IMR-90 (cell line): ENCODE measurements around the gene KRT4. TPM values are rescaled to one million over a fixed set of nuclear protein-coding genes. Genes with fewer than 3 reads are reported as not detected.

ENCODE experiments used
- ATAC-seq: fragments of 200-7000 bp; cut with Tn5 transposase; 2 replicates; pipeline ENCODE4 v1.9.1; 2020; ENCODE audit warnings: low read depth, mild to moderate bottlenecking, moderate library complexity
- BruUV-seq: library from RNA; stranded (reverse); fragments of 400-500 nt; replicated peaks from 2 replicates; lab custom pipeline; 2021; lab: Mats Ljungman, UMichigan
- CTCF ChIA-PET: fragments of 300-600 bp; formaldehyde crosslinking; extraction: SDS; loops from one replicate; lab custom pipeline; 2021; ENCODE audit warnings: antibody characterized with exemption; lab: Yijun Ruan, JAX
- POLR2A ChIA-PET: fragments of 300-600 bp; sonication (Branson Sonifier 250); formaldehyde crosslinking; loops from one replicate; lab custom pipeline; 2022; ENCODE audit warnings: antibody characterized with exemption; ENCODE audit not compliant: unreplicated experiment; lab: Charles Lee
- DNase-seq: peaks from one replicate; pipeline ENCODE4 v3.0.0; 2013
- H2AFZ ChIP-seq: replicated peaks from 2 replicates; pipeline ENCODE3; 2013; ENCODE audit warnings: low read length, mild to moderate bottlenecking; ENCODE audit not compliant: poor library complexity
- H2AK5ac ChIP-seq: 2 replicates; pipeline ENCODE4 v1.6.1; 2013; ENCODE audit warnings: low read depth, low read length, inconsistent platforms
- H2AK9ac ChIP-seq: replicated peaks from 2 replicates; pipeline ENCODE3; 2013; ENCODE audit warnings: mild to moderate bottlenecking, low read depth, low read length, moderate library complexity; ENCODE audit not compliant: poor library complexity
- H2BK120ac ChIP-seq: 2 replicates; pipeline ENCODE4 v1.6.1; 2013; ENCODE audit warnings: low read depth, low read length, inconsistent platforms
- H2BK15ac ChIP-seq: 3 replicates; pipeline ENCODE4 v1.6.1; 2013; ENCODE audit warnings: low read depth, low read length, inconsistent platforms
- H2BK20ac ChIP-seq: 2 replicates; pipeline ENCODE4 v1.6.1; 2013; ENCODE audit warnings: low read depth, mild to moderate bottlenecking, inconsistent platforms, low read length, moderate library complexity
- H2BK5ac ChIP-seq: 2 replicates; pipeline ENCODE4 v1.6.1; 2013; ENCODE audit warnings: mild to moderate bottlenecking, low read depth, low read length, inconsistent platforms; ENCODE audit not compliant: poor library complexity, severe bottlenecking
- H3K14ac ChIP-seq: replicated peaks from 2 replicates; pipeline ENCODE4 v1.6.1; 2013; ENCODE audit warnings: low read depth, low read length, inconsistent platforms
- H3K18ac ChIP-seq: 2 replicates; pipeline ENCODE4 v1.6.1; 2013; ENCODE audit warnings: low read depth, low read length, control low read depth
- H3K23ac ChIP-seq: 2 replicates; pipeline ENCODE4 v1.6.1; 2013; ENCODE audit warnings: low read depth, low read length, inconsistent platforms
- H3K27ac ChIP-seq: 2 replicates; pipeline ENCODE4 v1.5.1; 2013; ENCODE audit warnings: mild to moderate bottlenecking, control low read depth, low read length; ENCODE audit not compliant: insufficient read depth
- H3K27me3 ChIP-seq: 2 replicates; pipeline ENCODE4 v1.6.1; 2013; ENCODE audit warnings: low read length; ENCODE audit not compliant: control insufficient read depth, insufficient read depth
- H3K36me3 ChIP-seq: 2 replicates; pipeline ENCODE4 v1.6.1; 2013; ENCODE audit warnings: low read length, mixed read lengths; ENCODE audit not compliant: control insufficient read depth, insufficient read depth
- H3K4ac ChIP-seq: 2 replicates; pipeline ENCODE4 v1.6.1; 2013; ENCODE audit warnings: low read depth, low read length, inconsistent platforms
- H3K4me1 ChIP-seq: 2 replicates; pipeline ENCODE4 v1.6.1; 2013; ENCODE audit warnings: low read length, mixed read lengths; ENCODE audit not compliant: control insufficient read depth, insufficient read depth
- H3K4me2 ChIP-seq: 2 replicates; pipeline ENCODE4 v1.6.1; 2013; ENCODE audit warnings: low read depth, mild to moderate bottlenecking, control low read depth, low read length, moderate library complexity
- H3K4me3 ChIP-seq: 2 replicates; pipeline ENCODE4 v1.5.1; 2013; ENCODE audit warnings: low read depth, mild to moderate bottlenecking, control low read depth, low read length, moderate library complexity; ENCODE audit not compliant: insufficient read depth
- H3K56ac ChIP-seq: 2 replicates; pipeline ENCODE4 v1.6.1; 2013; ENCODE audit warnings: low read length, inconsistent platforms; ENCODE audit not compliant: insufficient read depth; ENCODE audit errors: extremely low read depth
- H3K79me1 ChIP-seq, 2 experiments: 2 replicates each; pipeline ENCODE4 v1.6.1; 2013; ENCODE audit warnings: low read length in 2 of 2, inconsistent platforms in 1 of 2, low read depth in 1 of 2
- H3K9ac ChIP-seq: 2 replicates; pipeline ENCODE4 v1.6.1; 2013; ENCODE audit warnings: low read depth, low read length, control low read depth
- H3K9me1 ChIP-seq: 2 replicates; pipeline ENCODE4 v1.6.1; 2013; ENCODE audit warnings: low read length, inconsistent platforms; ENCODE audit not compliant: insufficient read depth
- H3K9me3 ChIP-seq: 2 replicates; pipeline ENCODE4 v1.6.1; 2013; ENCODE audit warnings: low read length; ENCODE audit not compliant: control insufficient read depth, insufficient read depth
- H4K20me1 ChIP-seq: 2 replicates; pipeline ENCODE4 v1.6.1; 2013; ENCODE audit warnings: low read length, inconsistent platforms; ENCODE audit not compliant: insufficient read depth
- H4K5ac ChIP-seq: 2 replicates; pipeline ENCODE4 v1.6.1; 2013; ENCODE audit warnings: mild to moderate bottlenecking, low read depth, low read length, control low read depth
- H4K8ac ChIP-seq, 2 experiments: 2 replicates each; pipeline ENCODE4 v1.6.1; 2013; ENCODE audit warnings: low read depth in 2 of 2, low read length in 2 of 2, control low read depth in 1 of 2, inconsistent platforms in 1 of 2
- H4K91ac ChIP-seq: 2 replicates; pipeline ENCODE4 v1.6.1; 2013; ENCODE audit warnings: low read depth, low read length, inconsistent platforms; ENCODE audit not compliant: insufficient read depth
- SMC3 ChIP-seq: fragments of 150-350 bp; IDR thresholded peaks from 2 replicates; pipeline ENCODE4 v1.6.1; 2016; ENCODE audit warnings: low read depth, mild to moderate bottlenecking, antibody characterized with exemption, low read length, moderate library complexity
- WGBS, 2 experiments: methylation state at CpG; one replicate each; pipeline versions ENCODE4 v1.1.5 to v1.1.7; 2013; ENCODE audit warnings: missing lambda C conversion rate in 2 of 2; ENCODE audit not compliant: insufficient read length in 1 of 2; ENCODE audit errors: extremely low coverage in 2 of 2; 5-methylcytosine and 5-hydroxymethylcytosine counted together
- dilution Hi-C: fragments of 300-500 bp; cut with HindIII; formaldehyde crosslinking; loops from one replicate; pipeline ENCODE4 v1.14.3; 2018; ENCODE audit warnings: low sequenced_read_pairs; ENCODE audit not compliant: unreplicated experiment
- in situ Hi-C: fragments of 300-500 bp; cut with MboI; formaldehyde crosslinking; loops from 3 replicates; pipeline ENCODE4 v1.14.3; 2019; ENCODE audit warnings: low sequenced_read_pairs, inconsistent platforms, mixed read lengths
- intact Hi-C: fragments of 100-400 bp; cut with micrococcal nuclease; formaldehyde crosslinking; loops from 2 replicates; pipeline ENCODE4 v1.10.0; 2022
- polyA plus RNA-seq, 3 experiments: library from polyadenylated mRNA; depleted of rRNA; stranded (reverse); fragments of >200 nt; gene quantifications; 2 replicates each; pipeline ENCODE4 v1.2.3, GENCODE V29; 2012; ENCODE audit warnings: low replicate concordance in 1 of 3
- total RNA-seq: library from RNA; depleted of rRNA; stranded (reverse); fragments of >200 nt; gene quantifications from 2 replicates; pipeline ENCODE4 v1.2.3, GENCODE V29; 2012

The KRT4 gene
- total and polyA plus RNA-seq, 2 of the 4 experiments (the other 2 are of a cell fraction) = under 0.01 to 0.07 TPM

GRCh38 chr12:52825961-52826360 is 12.0 kb upstream of the KRT4 start:
- Histone ChIP-seq H3K4ac (no peak overlapping the region), H3K18ac (no peak overlapping the region), H3K9ac (no peak overlapping the region), H2BK20ac (no peak overlapping the region), H3K23ac (no peak overlapping the region), H2BK5ac (no peak overlapping the region), H4K91ac (no peak overlapping the region), H3K4me1 (0 out of 2 replicates have a peak, but pooled peaks cover 2% of the 10 kb centered on the region), H3K9me1 (no peaks in the 10 kb centered on the region; the same call in 1 of the 2 replicates), H3K27ac (no peak overlapping the region), H3K14ac (no peak overlapping the region), H3K27me3 (peaks cover 20% of the 10 kb centered on the region), H2AK5ac (no peak overlapping the region), H3K56ac (no peak overlapping the region), H3K4me3 (no peak overlapping the region), H2BK120ac (no peak overlapping the region), H3K36me3 (no peaks in the 10 kb centered on the region), H3K9me3 (no peaks in the 10 kb centered on the region), H4K8ac (no peak overlapping the region), H2AFZ (no peak overlapping the region), H3K79me1 (no peaks in the 10 kb centered on the region), H4K20me1 (no peaks in the 10 kb centered on the region), H4K5ac (no peak overlapping the region), H2AK9ac (no peak overlapping the region), H3K4me2 (no peak overlapping the region), H2BK15ac (no peak overlapping the region)
- BruUV-seq = no TSS peak
- WGBS, 2 experiments = 100% methylated on average over 1 of the region's 4 CpGs; no CpG with 5 or more reads in 1 of the 2 experiments
- TF ChIP-seq SMC3 = no peak
- ATAC-seq = no peak
- in situ Hi-C loops (no loop called here), intact Hi-C loops (no loop called here), dilution Hi-C loops (no loop called here)
- no peak for DNase-seq
- ChIA-PET CTCF (interaction anchor here (1.0 kb wide), 1 partner anchor 155 kb away, joined by 3 read pairs; no protein-coding TSS in a partner anchor), POLR2A (no interaction called here)
